HEK293 (cell line): ENCODE measurements around the gene EDIL3.

Source experiments
- CTCF ChIA-PET: fragments of 350-600 bp; formaldehyde crosslinking; extraction: SDS; loops from one replicate; lab custom pipeline; 2021; ENCODE audit warnings: antibody characterized with exemption; lab: Yijun Ruan, JAX
- POLR2A ChIA-PET: fragments of 300-600 bp; formaldehyde crosslinking; extraction: SDS; loops from one replicate; lab custom pipeline; 2020; ENCODE audit warnings: antibody characterized with exemption, inconsistent platforms; lab: Yijun Ruan, JAX
- H3K27ac ChIP-seq: fragments of 200-500 bp; sonication (Bioruptor generic); 2 replicates; pipeline ENCODE4 v1.5.1; 2014; ENCODE audit warnings: low read depth, low read length, control low read depth, inconsistent platforms; ENCODE audit errors: extremely low read depth
- H3K36me3 ChIP-seq, 2 experiments: fragments of 200-500 bp in 1 of 2; sonication (Bioruptor generic) in 1 of 2; 1 replicate in 1 of 2; 2 replicates in 1 of 2; pipeline ENCODE4 v1.5.1; 2014 to 2017; ENCODE audit warnings: inconsistent platforms in 2 of 2, low read length in 2 of 2; ENCODE audit not compliant: control insufficient read depth in 2 of 2, insufficient read depth in 1 of 2
- H3K4me1 ChIP-seq: fragments of 200-500 bp; sonication (Bioruptor generic); 2 replicates; pipeline ENCODE4 v1.5.1; 2014; ENCODE audit warnings: mild to moderate bottlenecking, low read length, inconsistent platforms; ENCODE audit not compliant: control insufficient read depth, insufficient read depth
- H3K4me3 ChIP-seq: 2 replicates; pipeline ENCODE4 v1.5.1; 2011; ENCODE audit warnings: low read depth, mild to moderate bottlenecking, control low read depth, low read length, moderate library complexity
- H3K9me3 ChIP-seq: fragments of 200-500 bp; sonication (Bioruptor generic); 2 replicates; pipeline ENCODE4 v1.5.1; 2014; ENCODE audit warnings: low read depth, low read length, inconsistent platforms; ENCODE audit not compliant: control insufficient read depth, insufficient read depth
- BCL6B ChIP-seq: fragments of 450-650 bp; formaldehyde crosslinking; IDR thresholded peaks from 2 replicates; pipeline ENCODE4 v1.5.1; 2017; ENCODE audit warnings: missing biosample characterization, missing genetic modification characterization
- GLI2 ChIP-seq: fragments of 450-650 bp; formaldehyde crosslinking; IDR thresholded peaks from 2 replicates; pipeline ENCODE4; 2017; ENCODE audit warnings: missing biosample characterization, missing genetic modification characterization, low read depth, borderline replicate concordance
- GLI4 ChIP-seq: fragments of 450-650 bp; formaldehyde crosslinking; IDR thresholded peaks from 2 replicates; pipeline ENCODE4 v1.5.1; 2016; ENCODE audit warnings: missing biosample characterization, missing genetic modification characterization
- HIC1 ChIP-seq: fragments of 450-650 bp; formaldehyde crosslinking; IDR thresholded peaks from 2 replicates; pipeline ENCODE4 v1.5.1; 2016; ENCODE audit warnings: missing biosample characterization, missing genetic modification characterization
- HOXA7 ChIP-seq: sonication (generic); formaldehyde crosslinking; IDR thresholded peaks from 2 replicates; pipeline ENCODE4 v1.8.1; 2022; ENCODE audit warnings: missing genetic modification reagents, borderline replicate concordance
- PRDM1 ChIP-seq: fragments of 450-650 bp; formaldehyde crosslinking; IDR thresholded peaks from 2 replicates; pipeline ENCODE4; 2016; ENCODE audit warnings: missing biosample characterization, missing genetic modification characterization
- SALL2 ChIP-seq: fragments of 450-650 bp; formaldehyde crosslinking; IDR thresholded peaks from 2 replicates; pipeline ENCODE4 v1.5.0; 2017; ENCODE audit warnings: missing biosample characterization, mild to moderate bottlenecking, missing genetic modification characterization, borderline replicate concordance
- TRIM28 ChIP-seq: IDR thresholded peaks from 2 replicates; pipeline ENCODE4 v1.6.1; 2011; ENCODE audit warnings: low read length, control low read depth, borderline replicate concordance
- WT1 ChIP-seq: fragments of 450-650 bp; formaldehyde crosslinking; IDR thresholded peaks from 2 replicates; pipeline ENCODE4 v1.5.1; 2016; ENCODE audit warnings: missing biosample characterization, missing genetic modification characterization
- YY2 ChIP-seq: fragments of 450-650 bp; formaldehyde crosslinking; IDR thresholded peaks from 2 replicates; pipeline ENCODE4 v1.5.1; 2016; ENCODE audit warnings: missing biosample characterization, missing genetic modification characterization
- ZBTB1 ChIP-seq: fragments of 450-650 bp; formaldehyde crosslinking; IDR thresholded peaks from 2 replicates; pipeline ENCODE4 v1.5.1; 2016; ENCODE audit warnings: missing biosample characterization, missing genetic modification characterization
- ZFHX2 ChIP-seq: fragments of 450-650 bp; formaldehyde crosslinking; conservative IDR thresholded peaks from 2 replicates; pipeline ENCODE4 v1.5.1; 2016; ENCODE audit warnings: missing biosample characterization, missing genetic modification characterization
- ZFP69B ChIP-seq: fragments of 450-650 bp; formaldehyde crosslinking; IDR thresholded peaks from 2 replicates; pipeline ENCODE4 v1.5.1; 2016; ENCODE audit warnings: missing biosample characterization, missing genetic modification characterization
- ZNF132 ChIP-seq: fragments of 450-650 bp; formaldehyde crosslinking; IDR thresholded peaks from 2 replicates; pipeline ENCODE4 v1.5.1; 2017; ENCODE audit warnings: missing biosample characterization, missing genetic modification characterization, borderline replicate concordance
- ZNF140 ChIP-seq: fragments of 450-650 bp; formaldehyde crosslinking; IDR thresholded peaks from 2 replicates; pipeline ENCODE4 v1.5.1; 2016; ENCODE audit warnings: missing biosample characterization, missing genetic modification characterization
- ZNF146 ChIP-seq: fragments of 450-650 bp; formaldehyde crosslinking; IDR thresholded peaks from 2 replicates; pipeline ENCODE4 v1.5.1; 2016; ENCODE audit warnings: missing biosample characterization, missing genetic modification characterization
- ZNF155 ChIP-seq: fragments of 450-650 bp; formaldehyde crosslinking; IDR thresholded peaks from 2 replicates; pipeline ENCODE4 v1.5.1; 2016; ENCODE audit warnings: missing biosample characterization, missing genetic modification characterization
- ZNF184 ChIP-seq: fragments of 450-650 bp; IDR thresholded peaks from 2 replicates; pipeline ENCODE4 v1.5.1; 2018; ENCODE audit warnings: missing biosample characterization, mild to moderate bottlenecking, missing genetic modification characterization
- ZNF221 ChIP-seq: fragments of 450-650 bp; formaldehyde crosslinking; IDR thresholded peaks from 2 replicates; pipeline ENCODE4 v1.5.1; 2017; ENCODE audit warnings: missing biosample characterization, missing genetic modification characterization, borderline replicate concordance
- ZNF266 ChIP-seq: fragments of 450-650 bp; formaldehyde crosslinking; IDR thresholded peaks from 2 replicates; pipeline ENCODE4 v1.5.1; 2016; ENCODE audit warnings: missing biosample characterization, missing genetic modification characterization, low read depth
- ZNF274 ChIP-seq, 2 experiments: fragments of 200-500 bp in 1 of 2; fragments of 450-650 bp in 1 of 2; sonication (Bioruptor generic) in 1 of 2; formaldehyde crosslinking in 1 of 2; IDR thresholded peaks; 2 replicates each; pipeline versions ENCODE4 v1.5.1 to v1.6.1; 2014 to 2016; ENCODE audit warnings: borderline replicate concordance in 1 of 2, inconsistent platforms in 1 of 2, low read length in 1 of 2, missing biosample characterization in 1 of 2, missing genetic modification characterization in 1 of 2
- ZNF391 ChIP-seq: fragments of 450-650 bp; formaldehyde crosslinking; IDR thresholded peaks from 2 replicates; pipeline ENCODE4 v1.5.1; 2016; ENCODE audit warnings: low read depth, missing biosample characterization, missing genetic modification characterization, borderline replicate concordance
- ZNF473 ChIP-seq: fragments of 450-650 bp; formaldehyde crosslinking; IDR thresholded peaks from 2 replicates; pipeline ENCODE4 v1.5.1; 2017; ENCODE audit warnings: missing biosample characterization, missing genetic modification characterization
- ZNF521 ChIP-seq: fragments of 450-650 bp; formaldehyde crosslinking; IDR thresholded peaks from 2 replicates; pipeline ENCODE4 v1.5.1; 2017; ENCODE audit warnings: missing biosample characterization, mild to moderate bottlenecking, missing genetic modification characterization
- ZNF561 ChIP-seq: fragments of 450-650 bp; IDR thresholded peaks from 2 replicates; pipeline ENCODE4 v1.5.1; 2018; ENCODE audit warnings: missing biosample characterization, missing genetic modification characterization, borderline replicate concordance
- ZNF777 ChIP-seq: fragments of 450-650 bp; formaldehyde crosslinking; IDR thresholded peaks from 2 replicates; pipeline ENCODE4 v1.5.1; 2017; ENCODE audit warnings: missing biosample characterization, missing genetic modification characterization, borderline replicate concordance
- ZSCAN16 ChIP-seq: fragments of 450-650 bp; formaldehyde crosslinking; IDR thresholded peaks from 2 replicates; pipeline ENCODE4 v1.5.1; 2016; ENCODE audit warnings: missing biosample characterization, missing genetic modification characterization
- ZSCAN5A ChIP-seq: fragments of 450-650 bp; formaldehyde crosslinking; IDR thresholded peaks from 2 replicates; pipeline ENCODE4 v1.5.1; 2016; ENCODE audit warnings: missing biosample characterization, missing genetic modification characterization

EDIL3 gene

GRCh38 chr5:84344788-84345187, 39.9 kb downstream of the EDIL3 start:
- TF ChIP-seq HOXA7 = no peak
- no peak for TF ChIP-seq PRDM1 (tag by site-specific recombination)
- no peak for TF ChIP-seq ZNF155 (tag by site-specific recombination)
- TF ChIP-seq ZNF146 (tag by site-specific recombination) = no peak
- no peak for TF ChIP-seq ZFP69B (tag by site-specific recombination)
- TF ChIP-seq ZNF274 (IDR thresholded peaks at IDR 0.05; ENCODE audit: low read length) = no peak
- TF ChIP-seq ZNF274 (tag by site-specific recombination; IDR thresholded peaks at IDR 0.05; ENCODE audit: borderline replicate concordance) = no peak
- no peak for TF ChIP-seq ZNF561 (tag by site-specific recombination)
- no peak for TF ChIP-seq ZNF521 (tag by site-specific recombination)
- no peak for TF ChIP-seq YY2 (tag by site-specific recombination)
- TF ChIP-seq ZNF391 (tag by site-specific recombination) = no peak
- POLR2A ChIA-PET = no interaction called here

GRCh38 chr5:84343171-84343570, 41.5 kb downstream of the EDIL3 start:
- no peak overlapping the region for H3K4me3 ChIP-seq
- no peaks in the 10 kb centered on the region for H3K36me3 ChIP-seq
- ChIA-PET CTCF (interaction anchor here (0.6 kb wide), 2 partner anchors 417 to 1331 kb away, joined by 3 to 4 read pairs; no protein-coding TSS in a partner anchor), POLR2A (no interaction called here)
- no peaks in the 10 kb centered on the region for H3K9me3 ChIP-seq
- peaks cover 7% of the 10 kb centered on the region; the same call in 1 of the 2 replicates for H3K4me1 ChIP-seq
- H3K27ac ChIP-seq = no peak overlapping the region
- TF ChIP-seq GLI2 (tag by site-specific recombination) = no peak
- TF ChIP-seq ZFHX2 (tag by site-specific recombination) = no peak
- TF ChIP-seq SALL2 (tag by site-specific recombination) = no peak
- no peak for TF ChIP-seq ZNF140
- TF ChIP-seq ZNF473 (tag by site-specific recombination) = no peak
- no peak for TF ChIP-seq ZNF221 (tag by site-specific recombination)

More at GRCh38 chr5:84344788-84345187, 39.9 kb downstream of the EDIL3 start:
- Histone ChIP-seq H3K4me3 (no peak overlapping the region), H3K9me3 (no peaks in the 10 kb centered on the region), H3K36me3 (no peaks in the 10 kb centered on the region), H3K4me1 (peaks cover 7% of the 10 kb centered on the region; the same call in 1 of the 2 replicates), H3K27ac (no peak overlapping the region)
- CTCF ChIA-PET = no interaction called here

GRCh38 chr5:84332106-84332505, 52.6 kb downstream of the EDIL3 start:
- Histone ChIP-seq H3K4me1 (no peaks in the 10 kb centered on the region), H3K27ac (no peak overlapping the region), H3K36me3 (no peaks in the 10 kb centered on the region), H3K9me3 (no peaks in the 10 kb centered on the region), H3K4me3 (no peak overlapping the region)
- CTCF ChIA-PET = no interaction called here
- POLR2A ChIA-PET = no interaction called here
- TF ChIP-seq ZSCAN5A (no peak), ZNF184 (no peak), ZNF132 (tag by site-specific recombination) (no peak), BCL6B (tag by site-specific recombination) (no peak), ZSCAN16 (tag by site-specific recombination) (no peak), ZNF777 (tag by site-specific recombination) (no peak), ZBTB1 (no peak), ZNF266 (tag by site-specific recombination) (no peak), TRIM28 (no peak), GLI4 (tag by site-specific recombination) (no peak), HIC1 (no peak), WT1 (tag by site-specific recombination) (no peak)
